Endothelial cell (in vitro differentiated cells): ENCODE results near the gene COX4I2. TPM values are rescaled to one million over a fixed set of nuclear protein-coding genes. Genes with fewer than 3 reads are reported as not detected.

ENCODE experiments used
- DNase-seq: peaks from one replicate; pipeline ENCODE4 v3.0.0; 2021; ENCODE audit warnings: low spot score
- H3K27ac Mint-ChIP-seq: one replicate; pipeline ENCODE4 v1.8.0; 2021; ENCODE audit warnings: mixed read lengths, inconsistent platforms; ENCODE audit not compliant: unreplicated experiment
- H3K27me3 Mint-ChIP-seq: one replicate; pipeline ENCODE4 v1.8.0; 2021; ENCODE audit warnings: mild to moderate bottlenecking, moderate library complexity, mixed read lengths, inconsistent platforms; ENCODE audit not compliant: unreplicated experiment
- H3K36me3 Mint-ChIP-seq: one replicate; pipeline ENCODE4 v1.8.0; 2021; ENCODE audit warnings: mild to moderate bottlenecking, low read depth, mixed read lengths, inconsistent platforms; ENCODE audit not compliant: unreplicated experiment
- H3K4me1 Mint-ChIP-seq: one replicate; pipeline ENCODE4 v1.8.0; 2021; ENCODE audit warnings: mild to moderate bottlenecking, mixed read lengths, inconsistent platforms; ENCODE audit not compliant: unreplicated experiment
- H3K4me3 Mint-ChIP-seq: one replicate; pipeline ENCODE4 v1.8.0; 2021; ENCODE audit warnings: mild to moderate bottlenecking, mixed read lengths, inconsistent platforms; ENCODE audit not compliant: unreplicated experiment
- H3K9me3 Mint-ChIP-seq: one replicate; pipeline ENCODE4 v1.8.0; 2021; ENCODE audit warnings: mixed read lengths, inconsistent platforms; ENCODE audit not compliant: unreplicated experiment
- total RNA-seq: library from RNA; stranded (reverse); fragmentation: NEBNext Ultra II Directional; extraction: Animal tissue kit (Norgen Biotek cat#: 25700); gene quantifications from one replicate; pipeline ENCODE4 v1.2.1, GENCODE V29; 2021; ENCODE audit not compliant: unreplicated experiment
- TF ChIP-seq, protein P1 (sequence below): fragments of 200-600 bp; sonication (generic); IDR thresholded peaks from one replicate; pipeline ENCODE4 v1.5.0; 2021; ENCODE audit warnings: antibody characterized with exemption; ENCODE audit not compliant: unreplicated experiment

COX4I2 gene
- total RNA-seq, 1 donor from 2014 or later = not detected

DNA sequence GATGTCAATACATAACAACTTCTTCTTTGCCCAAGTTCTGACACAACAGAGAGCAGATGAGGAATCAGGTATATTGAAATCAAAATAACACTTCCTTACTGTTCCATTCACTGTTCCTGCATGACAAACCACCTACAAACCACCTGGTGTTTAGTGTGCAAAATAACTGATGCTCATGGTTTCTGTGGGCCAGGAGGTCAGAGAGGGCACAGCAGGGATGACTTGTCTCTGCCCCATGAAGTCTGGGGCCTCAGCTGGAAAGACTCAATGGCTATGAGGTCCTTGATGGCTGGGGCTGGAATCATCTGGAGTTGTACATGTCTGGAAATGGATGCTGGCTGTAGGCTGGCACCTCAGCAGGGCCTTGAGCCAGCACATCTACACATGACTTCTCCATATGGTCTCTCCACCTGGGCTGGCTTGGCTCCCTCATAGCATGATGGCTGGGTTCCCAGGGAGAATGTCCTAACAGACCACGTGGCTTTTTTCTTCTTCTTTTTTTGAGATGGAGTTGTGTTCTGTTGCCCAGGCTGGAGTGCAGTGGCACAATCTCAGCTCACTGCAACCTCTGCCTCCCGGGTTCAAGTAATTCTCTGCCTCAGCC is 7.4 kb upstream of the COX4I2 start:
- H3K27me3 Mint-ChIP-seq = no peaks in the 10 kb centered on the region
- H3K36me3 Mint-ChIP-seq = no peaks in the 10 kb centered on the region
- H3K27ac Mint-ChIP-seq = no peak overlapping the region
- no peak overlapping the region for H3K4me3 Mint-ChIP-seq
- no peak for DNase-seq
- no peaks in the 10 kb centered on the region for H3K9me3 Mint-ChIP-seq
- TF ChIP-seq, protein P1, sequence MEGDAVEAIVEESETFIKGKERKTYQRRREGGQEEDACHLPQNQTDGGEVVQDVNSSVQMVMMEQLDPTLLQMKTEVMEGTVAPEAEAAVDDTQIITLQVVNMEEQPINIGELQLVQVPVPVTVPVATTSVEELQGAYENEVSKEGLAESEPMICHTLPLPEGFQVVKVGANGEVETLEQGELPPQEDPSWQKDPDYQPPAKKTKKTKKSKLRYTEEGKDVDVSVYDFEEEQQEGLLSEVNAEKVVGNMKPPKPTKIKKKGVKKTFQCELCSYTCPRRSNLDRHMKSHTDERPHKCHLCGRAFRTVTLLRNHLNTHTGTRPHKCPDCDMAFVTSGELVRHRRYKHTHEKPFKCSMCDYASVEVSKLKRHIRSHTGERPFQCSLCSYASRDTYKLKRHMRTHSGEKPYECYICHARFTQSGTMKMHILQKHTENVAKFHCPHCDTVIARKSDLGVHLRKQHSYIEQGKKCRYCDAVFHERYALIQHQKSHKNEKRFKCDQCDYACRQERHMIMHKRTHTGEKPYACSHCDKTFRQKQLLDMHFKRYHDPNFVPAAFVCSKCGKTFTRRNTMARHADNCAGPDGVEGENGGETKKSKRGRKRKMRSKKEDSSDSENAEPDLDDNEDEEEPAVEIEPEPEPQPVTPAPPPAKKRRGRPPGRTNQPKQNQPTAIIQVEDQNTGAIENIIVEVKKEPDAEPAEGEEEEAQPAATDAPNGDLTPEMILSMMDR = no peak
- no peaks in the 10 kb centered on the region for H3K4me1 Mint-ChIP-seq

DNA sequence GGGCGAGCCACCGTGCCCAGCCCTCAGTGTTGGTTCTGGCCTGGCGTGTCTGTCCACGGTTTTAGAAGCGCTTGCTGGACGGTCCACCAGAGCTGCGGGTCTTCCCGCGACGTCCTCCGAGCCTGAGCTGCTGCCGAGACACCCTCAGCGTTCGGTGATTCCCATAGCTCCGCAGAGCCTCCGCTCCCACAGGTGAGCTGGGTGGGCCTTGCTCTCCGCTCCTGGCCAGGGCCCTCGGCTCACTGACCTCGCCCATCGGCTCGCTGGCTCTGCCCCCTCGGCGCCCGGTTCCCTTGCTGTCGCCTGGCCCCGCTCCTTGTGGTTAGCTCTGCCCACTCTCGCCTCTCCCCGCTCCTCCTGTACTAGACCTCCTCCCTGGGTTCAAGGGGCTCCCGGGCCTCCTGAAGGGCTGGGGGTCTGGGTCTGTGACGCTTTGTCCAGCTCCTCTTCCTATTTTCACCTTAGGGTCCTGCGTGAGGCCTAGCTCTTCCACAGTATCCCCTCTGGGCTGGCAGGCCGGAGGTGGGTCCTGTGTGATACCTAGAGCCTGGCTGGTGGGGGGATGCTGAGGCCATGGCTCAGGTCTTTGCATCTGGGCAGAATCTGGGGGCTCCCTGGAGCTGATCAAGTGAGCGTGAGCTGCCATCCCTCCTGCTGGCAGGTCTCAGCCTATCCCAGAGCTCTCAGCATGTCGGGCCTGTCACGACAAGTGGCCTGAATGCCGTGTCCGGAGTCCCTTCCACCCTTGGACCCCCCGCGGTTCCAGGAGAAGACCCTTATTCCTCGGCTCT is 5.0 kb upstream of the COX4I2 start:
- TF ChIP-seq, protein P1 = no peak
- H3K27ac Mint-ChIP-seq = no peak overlapping the region
- H3K27me3 Mint-ChIP-seq = no peaks in the 10 kb centered on the region
- DNase-seq = no peak
- no peaks in the 10 kb centered on the region for H3K9me3 Mint-ChIP-seq
- H3K4me1 Mint-ChIP-seq = no peaks in the 10 kb centered on the region
- H3K4me3 Mint-ChIP-seq = no peak overlapping the region
- no peaks in the 10 kb centered on the region for H3K36me3 Mint-ChIP-seq

DNA sequence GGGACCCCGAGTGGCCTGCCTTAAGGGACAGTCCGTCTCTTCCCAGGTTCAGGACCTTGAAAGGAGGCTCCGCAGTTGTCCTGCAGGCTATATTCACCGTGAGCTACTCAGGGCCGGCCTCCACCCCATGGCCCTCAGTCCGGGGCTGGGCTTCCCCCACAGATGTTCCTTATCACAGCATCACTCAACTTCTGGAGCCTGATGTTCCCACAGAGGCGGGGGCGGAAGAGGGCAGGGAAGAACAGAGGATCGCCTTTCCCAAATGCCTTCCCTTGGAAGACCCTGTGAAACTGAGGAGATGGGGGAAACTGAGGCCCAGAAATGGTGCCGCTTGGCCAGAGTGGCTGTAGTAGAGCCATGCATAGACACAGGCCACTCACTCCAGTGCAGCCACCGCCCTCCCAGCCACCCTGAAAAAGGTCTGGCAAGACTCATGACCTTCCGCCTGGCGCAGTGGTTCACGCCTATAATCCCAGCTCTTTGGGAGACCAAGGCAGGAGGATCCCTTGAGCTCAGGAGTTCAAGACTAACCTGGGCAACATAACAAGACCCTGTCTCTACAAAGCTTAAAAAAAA is 4.3 kb upstream of the COX4I2 start:
- DNase-seq = no peak
- Mint-ChIP-seq H3K4me3 (no peak overlapping the region), H3K27me3 (no peaks in the 10 kb centered on the region), H3K27ac (no peak overlapping the region), H3K4me1 (no peaks in the 10 kb centered on the region), H3K9me3 (no peaks in the 10 kb centered on the region), H3K36me3 (no peaks in the 10 kb centered on the region)
- TF ChIP-seq, protein P1 = no peak

DNA sequence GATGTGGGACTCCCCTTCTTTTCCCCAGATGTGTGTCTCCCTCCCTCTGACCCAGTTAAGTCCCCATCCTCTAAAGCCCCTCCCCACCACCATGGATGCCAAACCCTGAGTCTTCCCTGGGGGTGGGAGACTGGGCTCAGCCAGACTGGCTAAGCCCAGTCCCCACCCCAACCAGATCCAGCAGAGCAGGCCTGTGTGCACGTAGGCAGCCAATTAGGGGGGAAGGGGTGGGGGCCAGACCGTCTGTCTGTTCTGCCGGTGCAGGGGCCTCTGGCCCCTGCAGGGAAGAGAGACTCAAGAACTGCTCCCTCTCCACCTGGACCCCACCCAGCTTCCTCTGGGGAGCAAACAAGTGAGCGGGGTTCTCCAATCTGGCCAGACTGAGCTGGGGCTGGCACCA is 605 bp downstream of the COX4I2 start:
- Mint-ChIP-seq H3K27ac (no peak overlapping the region), H3K4me1 (peaks cover 5% of the 10 kb centered on the region), H3K36me3 (no peaks in the 10 kb centered on the region), H3K27me3 (peaks cover 2% of the 10 kb centered on the region), H3K9me3 (peaks cover 4% of the 10 kb centered on the region), H3K4me3 (no peak overlapping the region)
- TF ChIP-seq, protein P1 = no peak
- no peak for DNase-seq

DNA sequence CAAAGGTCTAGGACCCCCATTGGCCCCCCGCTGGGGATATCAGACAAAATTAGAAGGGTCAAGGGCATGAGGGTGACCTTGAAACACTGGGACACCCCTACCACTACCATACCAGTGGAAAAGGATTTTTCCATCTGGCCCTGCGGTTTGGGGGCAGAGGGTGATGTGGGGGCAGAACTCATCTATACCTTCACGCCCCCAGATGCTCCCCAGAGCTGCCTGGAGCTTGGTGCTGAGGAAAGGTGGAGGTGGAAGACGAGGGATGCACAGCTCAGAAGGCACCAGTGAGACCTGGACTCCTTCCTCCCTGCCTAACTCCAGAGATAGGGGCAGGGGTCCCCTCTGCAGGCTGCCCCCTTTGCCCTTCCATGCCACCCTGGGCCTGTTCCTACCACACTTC is 1.1 kb downstream of the COX4I2 start:
- H3K4me3 Mint-ChIP-seq = no peak overlapping the region
- no peak overlapping the region for H3K27ac Mint-ChIP-seq
- H3K4me1 Mint-ChIP-seq = peaks cover 5% of the 10 kb centered on the region
- no peaks in the 10 kb centered on the region for H3K36me3 Mint-ChIP-seq
- no peak for DNase-seq
- peaks cover 4% of the 10 kb centered on the region for H3K9me3 Mint-ChIP-seq
- TF ChIP-seq, protein P1 = no peak
- H3K27me3 Mint-ChIP-seq = peaks cover 2% of the 10 kb centered on the region
